Sigmoid colon (tissue), 4 donors: ENCODE data around the gene POLR3A.

Experiments
- CTCF ChIP-seq, 4 experiments: fragments of 450-650 bp in 3 of 4; fragments of 200-600 bp in 1 of 4; IDR thresholded peaks; one replicate each; pipeline ENCODE4 v1.5.1; 2016 to 2019; ENCODE audit warnings: antibody characterized with exemption in 4 of 4, mild to moderate bottlenecking in 3 of 4, moderate library complexity in 2 of 4
- EP300 ChIP-seq, 4 donors: sonication (generic); formaldehyde crosslinking; IDR thresholded peaks; one replicate each; pipeline ENCODE4 v1.6.1; 2017; ENCODE audit warnings: antibody characterized with exemption in 4 of 4
- POLR2A ChIP-seq, 2 donors: fragments of 450-650 bp; IDR thresholded peaks; one replicate each; pipeline ENCODE4 v1.6.1; 2016; ENCODE audit warnings: antibody characterized with exemption in 2 of 2, mild to moderate bottlenecking in 2 of 2, moderate library complexity in 2 of 2
- POLR2AphosphoS5 ChIP-seq, 4 donors: sonication (generic); formaldehyde crosslinking; IDR thresholded peaks; one replicate each; pipeline ENCODE4 v1.6.1; 2017; ENCODE audit warnings: antibody characterized with exemption in 4 of 4

- TF ChIP-seq CTCF (IDR thresholded peaks at IDR 0.05) = no peak
- no peak for TF ChIP-seq POLR2A (IDR thresholded peaks at IDR 0.05)
- TF ChIP-seq POLR2AphosphoS5 (IDR thresholded peaks at IDR 0.05) = no peak
- TF ChIP-seq EP300 (IDR thresholded peaks at IDR 0.05) = no peak
Observed at GRCh38 chr10:78019264-78019663, 10.1 kb downstream of the POLR3A start.
